HG03196 (cell line): ENCODE results near the gene BTF3.

ENCODE experiments used
- ATAC-seq: cut with Tn5 transposase; IDR thresholded peaks from one replicate; pipeline ENCODE4 v1.9.1; 2021; ENCODE audit not compliant: unreplicated experiment

Gene BTF3

GRCh38 chr5:73519531-73520283 is 21.5 kb downstream of the BTF3 start:
- ATAC-seq: peak; percentile 85

- no peak for ATAC-seq
These were observed 24.7 kb downstream of the BTF3 start for GRCh38 chr5:73522989-73523388.

- no peak for ATAC-seq
These were observed 25.6 kb downstream of the BTF3 start for GRCh38 chr5:73523861-73524260.

- no peak for ATAC-seq
These were observed 27.5 kb downstream of the BTF3 start for GRCh38 chr5:73525606-73526203.

- no peak for ATAC-seq
These were observed 30.0 kb downstream of the BTF3 start for GRCh38 chr5:73528248-73528647.

- ATAC-seq: no peak
These were observed 30.8 kb downstream of the BTF3 start for GRCh38 chr5:73529081-73529480.

GRCh38 chr5:73531356-73531755 is 33.1 kb downstream of the BTF3 start:
- no peak for ATAC-seq

GRCh38 chr5:73532195-73532594 is 34.0 kb downstream of the BTF3 start:
- ATAC-seq: no peak

GRCh38 chr5:73534011-73534644 is 35.9 kb downstream of the BTF3 start:
- ATAC-seq: no peak

GRCh38 chr5:73534971-73535370 is 36.7 kb downstream of the BTF3 start:
- ATAC-seq: no peak

- ATAC-seq: no peak
These were observed 41.5 kb downstream of the BTF3 start for GRCh38 chr5:73539730-73540129.

GRCh38 chr5:73540192-73540591 is 42.0 kb downstream of the BTF3 start:
- ATAC-seq: no peak

GRCh38 chr5:73542020-73542419 is 43.8 kb downstream of the BTF3 start:
- ATAC-seq: no peak

- ATAC-seq: no peak
These were observed 46.5 kb downstream of the BTF3 start for GRCh38 chr5:73544429-73545402.

- no peak for ATAC-seq
These were observed 47.1 kb downstream of the BTF3 start for GRCh38 chr5:73545403-73545779.

- ATAC-seq: no peak
These were observed 51.8 kb downstream of the BTF3 start for GRCh38 chr5:73550016-73550415.

GRCh38 chr5:73552642-73553041 is 54.4 kb downstream of the BTF3 start:
- no peak for ATAC-seq
